ENCODE results near the gene IL7R. TPM values are rescaled to one million over a fixed set of nuclear protein-coding genes. Genes with fewer than 3 reads are reported as not detected.
"Not testable (repeated sequence)": the region's sequence is repeated elsewhere in the genome, so short reads cannot be mapped to it uniquely, and the experiment has no call there.

IL7R gene
- total RNA-seq, 1 experiment from 2014 or later, result 7.7 TPM

- no peak for DNase-seq (ENCODE audit: low spot score)
- CTCF ChIA-PET, result no interaction called here
- intact Hi-C loops (cut with micrococcal nuclease; ENCODE audit: unreplicated experiment), result no loop called here
- no peaks in the 10 kb centered on the region for H3K9me3 ChIP-seq (ENCODE audit: low read depth, low read length, poor library complexity, severe bottlenecking)
- no peaks in the 10 kb centered on the region for H3K36me3 ChIP-seq (ENCODE audit: insufficient read depth, low read length, poor library complexity, severe bottlenecking)
- H3K27ac ChIP-seq (ENCODE audit: low read depth, low read length, poor library complexity, severe bottlenecking), result no peak overlapping the region
- no peak overlapping the region for H3K4me3 ChIP-seq (ENCODE audit: low read depth, low read length, poor library complexity, severe bottlenecking)
- POLR2A ChIA-PET (ENCODE audit: low non-redundant PET), result no interaction called here
- no TSS peak for BruUV-seq (replicated peaks)
- TF ChIP-seq EZH2 (IDR thresholded peaks at IDR 0.05; ENCODE audit: borderline replicate concordance, low read depth, low read length, poor library complexity, severe bottlenecking) (no peak), CTCF (conservative IDR thresholded peaks at IDR 0.05; ENCODE audit: low read depth, low read length) (no peak)
- H3K27me3 ChIP-seq (replicated peaks; ENCODE audit: insufficient read depth, low read depth, low read length, poor library complexity), result no peaks in the 10 kb centered on the region
- no peaks in the 10 kb centered on the region for H3K4me1 ChIP-seq (ENCODE audit: insufficient read depth, low read length, poor library complexity, severe bottlenecking)
These were observed 20.6 kb upstream of the IL7R start for GRCh38 chr5:35835796-35836742.

GRCh38 chr5:35838370-35839042, 18.2 kb upstream of the IL7R start:
- Histone ChIP-seq H3K9me3 (ENCODE audit: low read depth, low read length, poor library complexity, severe bottlenecking) (peaks cover 11% of the 10 kb centered on the region), H3K27me3 (replicated peaks; ENCODE audit: insufficient read depth, low read depth, low read length, poor library complexity) (no peaks in the 10 kb centered on the region), H3K4me3 (ENCODE audit: low read depth, low read length, poor library complexity, severe bottlenecking) (no peak overlapping the region), H3K36me3 (ENCODE audit: insufficient read depth, low read length, poor library complexity, severe bottlenecking) (no peaks in the 10 kb centered on the region), H3K4me1 (ENCODE audit: insufficient read depth, low read length, poor library complexity, severe bottlenecking) (no peaks in the 10 kb centered on the region), H3K27ac (ENCODE audit: low read depth, low read length, poor library complexity, severe bottlenecking) (no peak overlapping the region)
- POLR2A ChIA-PET (ENCODE audit: low non-redundant PET), result no interaction called here
- CTCF ChIA-PET, result no interaction called here
- no TSS peak for BruUV-seq (replicated peaks)
- TF ChIP-seq EZH2 (IDR thresholded peaks at IDR 0.05; ENCODE audit: borderline replicate concordance, low read depth, low read length, poor library complexity, severe bottlenecking) (no peak), CTCF (conservative IDR thresholded peaks at IDR 0.05; ENCODE audit: low read depth, low read length) (no peak)
- DNase-seq (ENCODE audit: low spot score), result no peak
- intact Hi-C loops (cut with micrococcal nuclease; ENCODE audit: unreplicated experiment), result no loop called here

GRCh38 chr5:35842856-35843255, 13.8 kb upstream of the IL7R start:
- POLR2A ChIA-PET (ENCODE audit: low non-redundant PET), result no interaction called here
- TF ChIP-seq CTCF (conservative IDR thresholded peaks at IDR 0.05; ENCODE audit: low read depth, low read length) (no peak), EZH2 (IDR thresholded peaks at IDR 0.05; ENCODE audit: borderline replicate concordance, low read depth, low read length, poor library complexity, severe bottlenecking) (no peak)
- Histone ChIP-seq H3K27me3 (replicated peaks; ENCODE audit: insufficient read depth, low read depth, low read length, poor library complexity) (no peaks in the 10 kb centered on the region), H3K9me3 (ENCODE audit: low read depth, low read length, poor library complexity, severe bottlenecking) (peaks cover 23% of the 10 kb centered on the region), H3K36me3 (ENCODE audit: insufficient read depth, low read length, poor library complexity, severe bottlenecking) (no peaks in the 10 kb centered on the region), H3K27ac (ENCODE audit: low read depth, low read length, poor library complexity, severe bottlenecking) (no peak overlapping the region), H3K4me3 (ENCODE audit: low read depth, low read length, poor library complexity, severe bottlenecking) (no peak overlapping the region), H3K4me1 (ENCODE audit: insufficient read depth, low read length, poor library complexity, severe bottlenecking) (no peaks in the 10 kb centered on the region)
- CTCF ChIA-PET, result no interaction called here
- no TSS peak for BruUV-seq (replicated peaks)
- intact Hi-C loops (cut with micrococcal nuclease; ENCODE audit: unreplicated experiment), result no loop called here
- DNase-seq (ENCODE audit: low spot score), result no peak

GRCh38 chr5:35845508-35845907, 11.2 kb upstream of the IL7R start:
- peaks cover 23% of the 10 kb centered on the region for H3K9me3 ChIP-seq (ENCODE audit: low read depth, low read length, poor library complexity, severe bottlenecking)
- BruUV-seq (replicated peaks); H3K36me3 ChIP-seq (ENCODE audit: insufficient read depth, low read length, poor library complexity, severe bottlenecking); POLR2A ChIA-PET (ENCODE audit: low non-redundant PET); H3K27ac ChIP-seq (ENCODE audit: low read depth, low read length, poor library complexity, severe bottlenecking); H3K4me3 ChIP-seq (ENCODE audit: low read depth, low read length, poor library complexity, severe bottlenecking); H3K27me3 ChIP-seq (replicated peaks; ENCODE audit: insufficient read depth, low read depth, low read length, poor library complexity); H3K4me1 ChIP-seq (ENCODE audit: insufficient read depth, low read length, poor library complexity, severe bottlenecking); DNase-seq (ENCODE audit: low spot score); CTCF ChIA-PET; intact Hi-C loops (cut with micrococcal nuclease; ENCODE audit: unreplicated experiment): not testable (repeated sequence)
